Ovary (tissue), 9 donors: ENCODE data around the gene FKBP3. TPM values are rescaled to one million over a fixed set of nuclear protein-coding genes. Genes with fewer than 3 reads are reported as not detected.

Experiments
- DNase-seq, 5 donors: peaks; one replicate each; pipeline ENCODE4 v3.0.0-alpha.2; 2019 to 2020
- H3K27ac ChIP-seq, 2 donors: fragments of 200-600 bp; one replicate each; pipeline versions ENCODE4 v1.5.1 to v1.8.0; 2019 to 2022
- H3K27me3 ChIP-seq: fragments of 200-600 bp; one replicate; pipeline ENCODE4 v1.8.0; 2022
- H3K36me3 ChIP-seq: fragments of 200-600 bp; sonication (generic); one replicate; pipeline ENCODE4 v1.5.1; 2019
- H3K4me1 ChIP-seq: one replicate; pipeline ENCODE4 v1.8.1; 2013; ENCODE audit warnings: mild to moderate bottlenecking, moderate library complexity; ENCODE audit not compliant: insufficient read depth
- H3K4me3 ChIP-seq: fragments of 200-600 bp; sonication (generic); one replicate; pipeline ENCODE4 v1.5.1; 2017
- H3K9me3 ChIP-seq, 2 donors: fragments of 200-600 bp in 1 of 2; sonication (generic) in 1 of 2; one replicate each; pipeline versions ENCODE4 v1.5.1 to v1.8.1; 2013 to 2019; ENCODE audit warnings: mild to moderate bottlenecking in 1 of 2, moderate library complexity in 1 of 2
- CTCF ChIP-seq, 3 donors: fragments of 450-650 bp in 2 of 3; fragments of 200-600 bp in 1 of 3; IDR thresholded peaks; one replicate each; pipeline versions ENCODE4 v1.5.1 to v1.8.0; 2016 to 2022; ENCODE audit warnings: antibody characterized with exemption in 3 of 3, mild to moderate bottlenecking in 1 of 3
- EP300 ChIP-seq: sonication (generic); formaldehyde crosslinking; IDR thresholded peaks from one replicate; pipeline ENCODE4 v1.6.1; 2017; ENCODE audit warnings: antibody characterized with exemption
- POLR2A ChIP-seq: fragments of 450-650 bp; IDR thresholded peaks from one replicate; pipeline ENCODE4 v1.6.1; 2017; ENCODE audit warnings: antibody characterized with exemption, mild to moderate bottlenecking, moderate library complexity
- WGBS, 3 donors: extraction: QIAGEN DNeasy Blood & Tissue Kit in 1 of 3; methylation state at CpG; one replicate each; pipeline versions ENCODE4 v1.1.5 to v1.1.7; 2013 to 2017; 5-methylcytosine and 5-hydroxymethylcytosine counted together
- intact Hi-C, 4 donors: fragments of 100-400 bp; cut with DNase I; formaldehyde crosslinking; loops; one replicate each; pipeline versions ENCODE4 v1.11.0 to v1.15.1; 2022 to 2023
- polyA plus RNA-seq, 2 donors: library from polyadenylated mRNA; stranded (reverse); fragments of 200-250 nt in 1 of 2; fragments of 350-450 nt in 1 of 2; fragmentation: Illumina TruSeq in 1 of 2; extraction: RNeasy Lipid Tissue Mini Kit (QIAGEN cat#74804) in 1 of 2; gene quantifications; one replicate each; pipeline ENCODE4 v1.2.3, GENCODE V29; 2013 to 2014
- total RNA-seq, 7 donors: library from RNA; depleted of rRNA in 2 of 7; stranded (reverse); fragments of >200 nt in 2 of 7; fragmentation: NEBNext Ultra II Directional in 3 of 7; extraction: Animal tissue kit (Norgen Biotek cat#: 25700) in 3 of 7; gene quantifications; one replicate each; pipeline versions ENCODE4 v1.1.0 to v1.2.4, GENCODE V29; 2016 to 2023
- donor health status: DM: no; HTN: no; CAD: no; lungs with moderate emphysema.
- donor health status: DM: no; HTN: no; CAD: no.
- donor health status: Bipolar disorder and iron deficiency.
- donor health status: DM: yes; HTN: yes; CAD: no.
- donor health status: DM: no; HTN: no; CAD: no.
- donor health status: DM: yes; HTN: yes; CAD: no.

Gene FKBP3
- total and polyA plus RNA-seq, 9 donors, result 38.3 to 65.9 (median 43.5) TPM

GRCh38 chr14:45095143-45095542, 39.1 kb downstream of the FKBP3 start:
- WGBS, 3 donors, result 91 to 93% (median 93%) methylated on average over 4 of the region's 4 CpGs
- H3K36me3 ChIP-seq, result no peaks in the 10 kb centered on the region
- intact Hi-C loops, result no loop called here
- no peaks in the 10 kb centered on the region for H3K27me3 ChIP-seq
- no peaks in the 10 kb centered on the region for H3K4me1 ChIP-seq
- TF ChIP-seq CTCF (IDR thresholded peaks at IDR 0.05) (no peak), POLR2A (no peak), EP300 (no peak)
- no peaks in the 10 kb centered on the region for H3K9me3 ChIP-seq
- no peak for DNase-seq
- no peak overlapping the region for H3K27ac ChIP-seq
- H3K4me3 ChIP-seq, result no peak overlapping the region

- WGBS, 3 donors, result 95 to 97% (median 96%) methylated on average over 2 of the region's 2 CpGs
- TF ChIP-seq EP300, result no peak
- TF ChIP-seq CTCF (IDR thresholded peaks at IDR 0.05), result no peak
- no peak for TF ChIP-seq POLR2A
- DNase-seq, result no peak
- Histone ChIP-seq H3K27me3 (no peaks in the 10 kb centered on the region), H3K36me3 (no peaks in the 10 kb centered on the region), H3K9me3 (no peaks in the 10 kb centered on the region), H3K4me1 (no peaks in the 10 kb centered on the region), H3K4me3 (no peak overlapping the region), H3K27ac (no peak overlapping the region)
- intact Hi-C loops, result no loop called here
Measured at GRCh38 chr14:45094275-45094674, 40.0 kb downstream of the FKBP3 start.

DNA sequence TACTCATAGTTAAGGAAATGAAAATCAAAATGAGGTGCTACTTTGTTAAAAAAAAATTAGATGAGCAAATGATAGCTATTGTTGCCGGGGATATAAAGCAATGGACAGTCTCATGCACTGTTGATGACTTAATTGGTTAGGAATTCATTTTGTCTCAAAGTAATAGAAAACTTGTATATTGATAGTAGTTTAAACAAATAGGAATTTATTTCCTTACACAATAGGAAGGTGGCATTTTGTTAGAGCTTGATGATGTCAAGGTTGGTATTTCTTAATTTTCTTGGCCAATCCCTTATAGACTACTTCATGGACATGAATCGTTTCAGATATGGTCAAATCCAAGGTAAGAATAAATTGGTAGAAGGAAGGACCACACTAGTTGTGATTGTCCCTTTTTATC, 42.6 kb downstream of the FKBP3 start:
- TF ChIP-seq POLR2A, result no peak
- no peak for TF ChIP-seq CTCF (IDR thresholded peaks at IDR 0.05)
- H3K9me3 ChIP-seq, result no peaks in the 10 kb centered on the region
- H3K4me1 ChIP-seq, result no peaks in the 10 kb centered on the region
- 83 to 85% (median 84%) methylated on average over 2 of the region's 2 CpGs for WGBS, 3 donors
- DNase-seq, result no peak
- H3K27me3 ChIP-seq, result no peaks in the 10 kb centered on the region
- no peak overlapping the region for H3K4me3 ChIP-seq
- intact Hi-C loops, result no loop called here
- H3K36me3 ChIP-seq, result no peaks in the 10 kb centered on the region
- no peak overlapping the region for H3K27ac ChIP-seq

DNA sequence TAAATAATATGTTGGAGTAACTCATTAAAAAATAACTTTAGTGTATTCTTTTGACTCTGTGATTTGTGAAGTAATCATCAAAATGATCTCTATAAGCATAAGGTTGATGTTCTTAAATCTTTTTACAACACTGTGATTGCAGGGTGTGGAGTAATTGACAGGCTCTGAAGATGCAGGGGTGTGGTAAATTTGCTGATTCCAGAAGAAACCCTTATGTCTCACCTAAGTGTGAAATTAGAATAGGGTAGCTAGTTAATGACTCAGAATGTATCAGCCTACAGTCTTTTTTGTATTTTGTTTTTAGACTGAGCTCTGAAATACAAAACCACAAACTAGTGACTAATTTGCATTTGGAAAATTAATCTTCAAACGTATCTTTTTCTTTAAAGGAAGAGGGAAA, 44.5 kb downstream of the FKBP3 start:
- H3K27ac ChIP-seq, result no peak overlapping the region
- TF ChIP-seq POLR2A, result no peak
- no peak for TF ChIP-seq EP300
- TF ChIP-seq CTCF (IDR thresholded peaks at IDR 0.05), result no peak
- no peaks in the 10 kb centered on the region for H3K9me3 ChIP-seq
- peaks cover 3% of the 10 kb centered on the region for H3K4me1 ChIP-seq
- no peak overlapping the region for H3K4me3 ChIP-seq
- no peak for DNase-seq
- no peaks in the 10 kb centered on the region for H3K27me3 ChIP-seq
- 17 to 22% (median 18%) methylated on average over 1 of the region's 1 CpG for WGBS, 3 donors
- H3K36me3 ChIP-seq, result no peaks in the 10 kb centered on the region
- intact Hi-C loops, result no loop called here

GRCh38 chr14:45084946-45085346, 49.3 kb downstream of the FKBP3 start:
- intact Hi-C loops, result loop anchor here in 1 of 4 donors (2.0 kb wide), 1 partner anchor 122 kb away; the partner anchor contains the start of gene TOGARAM1
- Histone ChIP-seq H3K4me1 (peaks cover 3% of the 10 kb centered on the region), H3K4me3 (peak overlapping the region; percentile 72), H3K36me3 (no peaks in the 10 kb centered on the region), H3K9me3 (no peaks in the 10 kb centered on the region), H3K27ac (no peak overlapping the region), H3K27me3 (no peaks in the 10 kb centered on the region)
- WGBS, 3 donors, result 0% methylated on average over 4 of the region's 4 CpGs
- TF ChIP-seq POLR2A, result no peak
- no peak for TF ChIP-seq EP300
- TF ChIP-seq CTCF (IDR thresholded peaks at IDR 0.05), result no peak
- no peak for DNase-seq
